Karpas-422 (cell line): ENCODE measurements around the gene CDH2. TPM values are rescaled to one million over a fixed set of nuclear protein-coding genes. Genes with fewer than 3 reads are reported as not detected.

Experiments
- DNase-seq: peaks from one replicate; pipeline ENCODE4 v3.0.0-alpha.2; 2015
- H2AFZ ChIP-seq: fragments of 200-600 bp; sonication (generic); 2 replicates; pipeline ENCODE4 v1.6.1; 2014; ENCODE audit warnings: antibody characterized with exemption, low read length, mixed read lengths
- H3K27ac ChIP-seq: fragments of 200-600 bp; sonication (generic); 2 replicates; pipeline ENCODE4 v1.5.1; 2014; ENCODE audit warnings: mild to moderate bottlenecking, low read length, moderate library complexity
- H3K27me3 ChIP-seq: fragments of 200-600 bp; sonication (generic); 2 replicates; pipeline ENCODE4 v1.6.1; 2014; ENCODE audit warnings: low read length, mixed read lengths
- H3K36me3 ChIP-seq: fragments of 200-600 bp; sonication (generic); 2 replicates; pipeline ENCODE4 v1.6.1; 2014; ENCODE audit warnings: low read length, mixed read lengths; ENCODE audit not compliant: insufficient read depth
- H3K4me1 ChIP-seq: fragments of 200-600 bp; sonication (generic); 2 replicates; pipeline ENCODE4 v1.6.1; 2014; ENCODE audit warnings: mild to moderate bottlenecking, low read length, mixed read lengths
- H3K4me2 ChIP-seq: fragments of 200-600 bp; sonication (generic); 2 replicates; pipeline ENCODE4 v1.6.1; 2014; ENCODE audit warnings: low read length, low read depth, mild to moderate bottlenecking; ENCODE audit not compliant: poor library complexity, severe bottlenecking
- H3K4me3 ChIP-seq: fragments of 200-600 bp; sonication (generic); 2 replicates; pipeline ENCODE4 v1.5.1; 2014; ENCODE audit warnings: mild to moderate bottlenecking, antibody characterized with exemption, low read length, mixed read lengths
- H3K79me2 ChIP-seq: fragments of 200-600 bp; sonication (generic); 2 replicates; pipeline ENCODE4 v1.6.1; 2014; ENCODE audit warnings: mild to moderate bottlenecking, low read length, mixed read lengths
- H3K9ac ChIP-seq: fragments of 200-600 bp; sonication (generic); 2 replicates; pipeline ENCODE4 v1.6.0; 2014; ENCODE audit warnings: low read length
- H3K9me2 ChIP-seq: fragments of 200-600 bp; sonication (generic), shearing (Covaris generic); replicated peaks from 2 replicates; pipeline ENCODE4 v1.6.0; 2014; ENCODE audit warnings: mild to moderate bottlenecking, low read length, moderate library complexity; ENCODE audit not compliant: insufficient read depth
- H3K9me3 ChIP-seq: fragments of 300-700, 200-600 bp; sonication (generic); 2 replicates; pipeline ENCODE4 v1.6.1; 2014; ENCODE audit warnings: low read length, mixed read lengths
- H4K20me1 ChIP-seq: fragments of 200-600 bp; sonication (generic); 2 replicates; pipeline ENCODE4 v1.6.1; 2014; ENCODE audit warnings: mild to moderate bottlenecking, antibody characterized with exemption, low read length, low read depth; ENCODE audit not compliant: insufficient read depth
- total RNA-seq: library from RNA; depleted of rRNA; stranded (reverse); fragments of >200 nt; shearing (Covaris generic); gene quantifications from 2 replicates; pipeline ENCODE4 v1.2.3, GENCODE V29; 2014; ENCODE audit warnings: low replicate concordance

CDH2 gene
- total RNA-seq, 1 experiment from 2014 or later: not detected

- Histone ChIP-seq H3K9ac (no peak overlapping the region), H3K27me3 (no peaks in the 10 kb centered on the region), H4K20me1 (no peaks in the 10 kb centered on the region), H3K4me3 (no peak overlapping the region), H3K4me2 (no peak overlapping the region), H3K36me3 (no peaks in the 10 kb centered on the region), H3K4me1 (no peaks in the 10 kb centered on the region), H2AFZ (no peak overlapping the region), H3K79me2 (no peaks in the 10 kb centered on the region), H3K9me3 (peaks cover 5% of the 10 kb centered on the region), H3K9me2 (no peaks in the 10 kb centered on the region), H3K27ac (no peak overlapping the region)
- no peak for DNase-seq
Observed at GRCh38 chr18:28150925-28151324, 26.0 kb downstream of the CDH2 start.

DNA sequence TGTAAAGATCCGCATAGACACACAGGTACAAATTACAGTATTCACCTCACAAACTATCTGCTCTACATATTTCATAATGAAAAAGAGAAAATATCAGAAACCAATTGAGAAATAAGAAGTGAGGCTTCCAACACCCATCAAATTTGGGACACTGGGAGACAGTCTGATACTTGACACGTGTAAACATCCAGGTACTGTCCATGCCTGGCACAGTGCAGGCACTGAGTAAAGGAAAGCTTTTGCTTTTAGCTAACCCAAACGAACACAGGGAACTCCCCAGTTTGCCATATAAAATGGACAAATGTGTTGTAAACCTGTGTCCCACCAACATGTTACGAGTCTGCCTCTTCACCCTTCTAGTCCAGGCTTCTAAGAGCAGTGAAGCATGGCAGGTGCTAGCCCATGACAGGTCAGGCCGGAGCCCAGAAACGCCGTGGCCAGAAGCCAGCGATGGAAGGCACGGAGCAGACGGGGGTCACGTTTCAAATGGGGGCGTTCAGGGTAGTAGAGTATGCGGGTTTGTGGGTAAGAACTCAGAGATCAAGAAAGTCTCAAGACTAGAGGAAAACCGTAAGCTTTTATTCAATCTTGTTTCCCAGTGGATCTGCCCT is 27.0 kb downstream of the CDH2 start:
- H3K4me2 ChIP-seq: no peak overlapping the region
- H3K27me3 ChIP-seq: no peaks in the 10 kb centered on the region
- H3K27ac ChIP-seq: no peak overlapping the region
- peaks cover 15% of the 10 kb centered on the region for H3K9me3 ChIP-seq
- H4K20me1 ChIP-seq: no peaks in the 10 kb centered on the region
- no peaks in the 10 kb centered on the region for H3K4me1 ChIP-seq
- no peaks in the 10 kb centered on the region for H3K9me2 ChIP-seq
- H3K36me3 ChIP-seq: no peaks in the 10 kb centered on the region
- H3K4me3 ChIP-seq: no peak overlapping the region
- H2AFZ ChIP-seq: no peak overlapping the region
- no peak for DNase-seq
- no peak overlapping the region for H3K9ac ChIP-seq
- no peaks in the 10 kb centered on the region for H3K79me2 ChIP-seq

- Histone ChIP-seq H4K20me1 (no peaks in the 10 kb centered on the region), H3K4me1 (no peaks in the 10 kb centered on the region), H3K36me3 (no peaks in the 10 kb centered on the region)
Observed at GRCh38 chr18:28147674-28148171, 29.2 kb downstream of the CDH2 start.

GRCh38 chr18:28143725-28144124 is 33.2 kb downstream of the CDH2 start:
- no peak for DNase-seq
- Histone ChIP-seq H3K36me3 (no peaks in the 10 kb centered on the region), H3K27me3 (no peaks in the 10 kb centered on the region), H3K9me2 (no peaks in the 10 kb centered on the region), H3K27ac (no peak overlapping the region), H3K79me2 (no peaks in the 10 kb centered on the region), H3K4me3 (no peak overlapping the region), H2AFZ (no peak overlapping the region), H4K20me1 (no peaks in the 10 kb centered on the region), H3K4me2 (no peak overlapping the region), H3K9me3 (peaks cover 26% of the 10 kb centered on the region), H3K4me1 (no peaks in the 10 kb centered on the region), H3K9ac (no peak overlapping the region)

More at GRCh38 chr18:28147674-28148171, 29.2 kb downstream of the CDH2 start:
- DNase-seq: no peak
- no peak overlapping the region for H3K4me3 ChIP-seq
- no peak overlapping the region for H3K4me2 ChIP-seq
- no peak overlapping the region for H3K9ac ChIP-seq
- no peak overlapping the region for H2AFZ ChIP-seq
- H3K27ac ChIP-seq: no peak overlapping the region
- H3K27me3 ChIP-seq: no peaks in the 10 kb centered on the region
- H3K9me3 ChIP-seq: peaks cover 24% of the 10 kb centered on the region
- H3K9me2 ChIP-seq: no peaks in the 10 kb centered on the region
- no peaks in the 10 kb centered on the region for H3K79me2 ChIP-seq

DNA sequence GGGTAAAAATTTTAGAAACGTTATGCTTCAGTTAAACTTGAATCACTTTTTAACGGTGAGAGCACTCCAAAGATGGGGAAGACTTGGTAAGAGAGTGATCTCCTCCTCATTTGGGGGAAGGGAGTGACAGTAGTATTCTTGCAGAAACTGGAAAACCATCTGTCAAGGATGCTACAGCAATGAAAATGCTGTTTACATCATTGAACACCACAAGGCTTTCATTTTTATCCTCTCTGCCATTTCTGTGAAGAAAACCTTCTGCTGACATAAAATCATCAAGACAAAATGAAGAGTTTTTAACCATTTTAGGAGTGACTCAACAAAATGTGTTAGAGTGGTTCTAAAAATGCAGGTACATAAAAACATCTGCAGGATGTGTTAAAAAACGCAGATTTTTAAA is 38.1 kb downstream of the CDH2 start:
- H4K20me1 ChIP-seq: no peaks in the 10 kb centered on the region
- H3K9me3 ChIP-seq: peaks cover 15% of the 10 kb centered on the region
- H2AFZ ChIP-seq: no peak overlapping the region
- no peak overlapping the region for H3K4me2 ChIP-seq
- no peaks in the 10 kb centered on the region for H3K79me2 ChIP-seq
- H3K27me3 ChIP-seq: no peaks in the 10 kb centered on the region
- H3K27ac ChIP-seq: no peak overlapping the region
- H3K9me2 ChIP-seq: no peaks in the 10 kb centered on the region
- no peaks in the 10 kb centered on the region for H3K4me1 ChIP-seq
- H3K4me3 ChIP-seq: no peak overlapping the region
- no peaks in the 10 kb centered on the region for H3K36me3 ChIP-seq
- no peak overlapping the region for H3K9ac ChIP-seq
- no peak for DNase-seq

DNA sequence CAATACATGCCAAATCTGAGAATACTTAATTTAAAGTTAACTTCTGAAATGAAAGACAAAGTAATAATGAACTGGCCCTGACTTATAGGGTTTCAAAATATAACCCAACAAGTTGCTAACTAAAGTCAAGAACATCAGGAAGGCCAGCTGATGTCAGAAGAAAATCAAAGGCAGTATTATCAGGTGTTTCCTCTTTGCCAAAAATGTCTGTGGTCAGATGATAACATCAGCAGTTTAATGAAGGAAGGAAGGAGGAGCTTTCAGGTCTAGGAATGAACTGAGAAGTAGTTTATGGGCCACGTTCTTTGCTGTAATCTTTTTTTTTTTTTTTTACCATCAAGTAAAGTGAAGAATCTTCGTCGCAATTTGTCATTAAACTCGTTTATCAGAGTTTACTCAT is 40.9 kb downstream of the CDH2 start:
- Histone ChIP-seq H3K27me3 (no peaks in the 10 kb centered on the region), H3K36me3 (no peaks in the 10 kb centered on the region), H3K9me3 (peaks cover 9% of the 10 kb centered on the region), H3K9me2 (no peaks in the 10 kb centered on the region), H3K79me2 (no peaks in the 10 kb centered on the region), H3K27ac (no peak overlapping the region), H3K9ac (no peak overlapping the region), H3K4me1 (no peaks in the 10 kb centered on the region), H4K20me1 (no peaks in the 10 kb centered on the region), H3K4me3 (no peak overlapping the region), H2AFZ (no peak overlapping the region), H3K4me2 (no peak overlapping the region)
- no peak for DNase-seq

- no peak overlapping the region for H3K4me2 ChIP-seq
- H3K27me3 ChIP-seq: no peaks in the 10 kb centered on the region
- no peaks in the 10 kb centered on the region for H3K79me2 ChIP-seq
- no peaks in the 10 kb centered on the region for H3K9me2 ChIP-seq
- no peaks in the 10 kb centered on the region for H3K36me3 ChIP-seq
- H3K9ac ChIP-seq: no peak overlapping the region
- H3K27ac ChIP-seq: no peak overlapping the region
- peaks cover 14% of the 10 kb centered on the region for H3K9me3 ChIP-seq
- no peaks in the 10 kb centered on the region for H3K4me1 ChIP-seq
- no peak overlapping the region for H2AFZ ChIP-seq
- DNase-seq: no peak
- H4K20me1 ChIP-seq: no peaks in the 10 kb centered on the region
- no peak overlapping the region for H3K4me3 ChIP-seq
Observed at GRCh38 chr18:28134774-28135173, 42.2 kb downstream of the CDH2 start.

- H3K27me3 ChIP-seq: no peaks in the 10 kb centered on the region
- H3K4me3 ChIP-seq: no peak overlapping the region
- no peaks in the 10 kb centered on the region for H3K79me2 ChIP-seq
- H2AFZ ChIP-seq: no peak overlapping the region
- H3K4me2 ChIP-seq: no peak overlapping the region
- H3K9me3 ChIP-seq: peaks cover 21% of the 10 kb centered on the region
- H3K27ac ChIP-seq: no peak overlapping the region
- no peaks in the 10 kb centered on the region for H4K20me1 ChIP-seq
- no peaks in the 10 kb centered on the region for H3K9me2 ChIP-seq
- no peaks in the 10 kb centered on the region for H3K4me1 ChIP-seq
- H3K36me3 ChIP-seq: no peaks in the 10 kb centered on the region
- H3K9ac ChIP-seq: no peak overlapping the region
- no peak for DNase-seq
Observed at GRCh38 chr18:28132084-28132483, 44.8 kb downstream of the CDH2 start.
